Immature natural killer cell (primary cell): ENCODE data around the gene SH2B2. TPM values are rescaled to one million over a fixed set of nuclear protein-coding genes. Genes with fewer than 3 reads are reported as not detected.

Source experiments
- DNase-seq, 3 donors: peaks; one replicate each; pipeline ENCODE4 v3.0.0; 2022; ENCODE audit warnings: mixed read lengths in 1 of 3
- H3K27ac Mint-ChIP-seq, 6 donors: one replicate each; pipeline ENCODE4 v1.8.0; 2020; ENCODE audit warnings: mixed read lengths in 6 of 6, mild to moderate bottlenecking in 5 of 6, inconsistent platforms in 4 of 6, moderate library complexity in 3 of 6
- H3K27me3 Mint-ChIP-seq, 3 donors: one replicate each; pipeline ENCODE4 v1.8.0; 2020 to 2021; ENCODE audit warnings: low read depth in 3 of 3, mild to moderate bottlenecking in 3 of 3, mixed read lengths in 3 of 3, moderate library complexity in 3 of 3, inconsistent platforms in 1 of 3
- H3K36me3 Mint-ChIP-seq, 3 donors: one replicate each; pipeline ENCODE4 v1.8.0; 2020; ENCODE audit warnings: mixed read lengths in 3 of 3, inconsistent platforms in 2 of 3, mild to moderate bottlenecking in 2 of 3
- H3K4me1 Mint-ChIP-seq, 2 donors: one replicate each; pipeline ENCODE4 v1.8.0; 2020; ENCODE audit warnings: inconsistent platforms in 2 of 2, mild to moderate bottlenecking in 2 of 2, mixed read lengths in 2 of 2, moderate library complexity in 1 of 2
- H3K4me3 Mint-ChIP-seq, 5 donors: one replicate each; pipeline ENCODE4 v1.8.0; 2020; ENCODE audit warnings: mild to moderate bottlenecking in 5 of 5, mixed read lengths in 5 of 5, inconsistent platforms in 3 of 5, moderate library complexity in 3 of 5
- H3K9me3 Mint-ChIP-seq, 6 donors: one replicate each; pipeline ENCODE4 v1.8.0; 2020; ENCODE audit warnings: mild to moderate bottlenecking in 6 of 6, mixed read lengths in 6 of 6, inconsistent platforms in 4 of 6, moderate library complexity in 3 of 6
- polyA plus RNA-seq, 3 donors: library from polyadenylated mRNA; unstranded; fragments of 300-500 nt; fragmentation: Illumina TruSeq; gene quantifications; one replicate each; pipeline ENCODE4 v1.2.3, GENCODE V29; 2021

Gene SH2B2
- polyA plus RNA-seq, 3 donors from 2014 or later = 1.1 TPM; not detected in 2

DNA sequence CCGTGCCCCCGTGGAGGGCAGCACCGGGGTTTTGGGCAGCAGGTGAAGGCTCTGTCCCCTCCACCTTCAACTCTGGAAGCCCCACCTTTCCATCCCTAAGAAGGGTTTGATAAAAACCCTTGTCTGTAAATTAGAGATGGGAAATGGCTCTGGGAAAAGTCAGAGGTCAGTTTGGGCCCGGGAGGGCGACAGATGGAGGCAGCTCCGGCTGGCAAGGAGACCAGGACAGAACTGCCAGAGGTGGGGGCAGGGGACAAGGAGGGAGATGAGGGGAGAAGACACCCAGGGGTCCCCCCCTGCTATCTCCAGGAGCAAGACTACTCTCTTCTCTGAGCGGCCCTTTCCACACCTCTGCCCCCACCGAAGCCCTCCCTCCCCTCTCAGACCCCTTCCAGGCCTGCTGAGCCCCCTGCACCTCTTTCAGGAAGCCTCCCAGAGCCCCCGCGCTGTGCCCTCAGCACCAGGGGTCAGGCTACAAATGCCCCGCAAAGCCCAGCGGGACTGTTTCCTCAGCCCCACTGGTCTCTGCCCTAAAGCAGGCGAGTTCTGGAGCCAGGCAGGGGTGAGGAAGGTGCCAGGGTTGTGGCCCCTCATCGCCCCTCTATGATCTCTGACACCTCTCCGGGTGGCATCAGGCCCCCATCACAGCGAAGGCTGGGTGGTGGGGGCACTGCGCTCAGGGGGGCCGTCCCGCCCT lies 980 bp upstream of the SH2B2 start:
- Mint-ChIP-seq H3K4me3 (peak overlapping the region; percentile 71 to 82 (median 80)), H3K9me3 (no peaks in the 10 kb centered on the region), H3K27ac (peak overlapping the region in 1 of 6 donors; percentile 28), H3K27me3 (peaks cover 0 to 5% (median 4%) of the 10 kb centered on the region in 3 donors), H3K4me1 (peaks cover 4 to 11% of the 10 kb centered on the region in 2 donors), H3K36me3 (no peaks in the 10 kb centered on the region)
- no peak for DNase-seq

DNA sequence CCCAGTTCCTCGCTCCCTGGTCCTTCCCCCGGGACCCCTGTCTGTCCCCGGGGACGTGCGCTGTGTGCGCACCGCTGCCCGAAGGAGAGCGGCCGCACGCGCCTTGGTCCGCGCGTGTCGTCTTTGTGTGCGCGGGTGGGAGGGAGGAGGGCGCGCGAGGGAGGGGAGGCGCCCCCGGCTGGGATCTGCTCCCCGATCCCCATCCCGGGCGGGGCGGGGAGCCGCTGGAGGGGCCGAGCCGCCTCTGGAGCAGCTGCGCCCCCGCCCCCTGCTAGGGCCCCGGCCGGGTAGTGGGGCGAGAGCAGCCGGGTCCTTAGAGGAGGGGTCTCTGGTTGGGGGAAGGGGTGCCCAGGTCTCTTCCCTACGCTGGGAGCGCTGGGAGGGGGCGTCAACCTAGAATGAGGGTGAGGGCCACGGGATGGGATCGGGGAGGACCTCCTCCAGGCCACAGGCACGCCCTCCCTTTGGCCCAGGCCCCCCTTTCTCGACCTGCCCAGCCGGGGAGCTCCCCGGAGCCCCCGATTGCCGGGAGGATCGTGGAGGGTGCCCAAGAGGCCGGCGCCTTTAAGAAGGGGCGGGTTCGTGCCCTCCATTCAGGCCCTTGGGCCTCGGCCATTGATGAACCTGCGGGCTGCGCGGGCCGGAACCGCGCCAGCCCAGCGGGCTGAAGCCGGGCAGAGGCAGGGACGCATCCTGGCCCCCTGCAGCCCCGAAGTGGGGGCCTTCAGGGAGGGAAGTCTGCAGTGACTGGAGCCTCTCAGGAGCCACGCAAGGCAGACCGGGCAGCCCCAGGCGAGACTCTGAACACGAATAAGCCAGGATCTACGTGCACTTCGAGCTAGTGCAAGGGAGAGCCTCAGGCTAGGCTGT lies 678 bp downstream of the SH2B2 start:
- Mint-ChIP-seq H3K4me3 (peak overlapping the region; percentile 44 to 69 (median 57)), H3K9me3 (no peaks in the 10 kb centered on the region), H3K4me1 (peaks cover 4 to 11% of the 10 kb centered on the region in 2 donors), H3K27me3 (peaks cover 2 to 5% (median 4%) of the 10 kb centered on the region in 3 donors), H3K36me3 (no peaks in the 10 kb centered on the region), H3K27ac (no peak overlapping the region)
- peak in 2 of 3 donors; percentile 19 to 24 for DNase-seq

DNA sequence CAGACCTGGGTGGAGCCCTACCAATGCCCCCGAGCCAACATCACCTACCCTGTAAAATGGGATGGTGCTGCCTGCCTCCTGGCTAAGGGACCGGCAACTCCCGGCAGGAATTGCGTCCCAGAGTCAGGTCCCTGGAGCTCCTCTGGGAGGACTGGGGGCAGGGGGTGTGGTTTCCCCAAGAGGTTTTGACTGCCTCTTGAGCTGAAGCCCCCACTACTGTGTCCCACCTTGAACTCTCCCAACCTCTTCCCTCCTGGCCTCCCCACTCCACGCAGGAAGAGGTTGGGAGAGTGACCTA lies 1.3 kb downstream of the SH2B2 start:
- H3K4me3 Mint-ChIP-seq = peak overlapping the region in 3 of 5 donors; percentile 44 to 63 (median 49)
- H3K27me3 Mint-ChIP-seq = peaks cover 2 to 5% (median 4%) of the 10 kb centered on the region in 3 donors
- no peak for DNase-seq
- H3K27ac Mint-ChIP-seq = no peak overlapping the region
- no peaks in the 10 kb centered on the region for H3K36me3 Mint-ChIP-seq
- peaks cover 4 to 11% of the 10 kb centered on the region in 2 donors for H3K4me1 Mint-ChIP-seq
- H3K9me3 Mint-ChIP-seq = no peaks in the 10 kb centered on the region

DNA sequence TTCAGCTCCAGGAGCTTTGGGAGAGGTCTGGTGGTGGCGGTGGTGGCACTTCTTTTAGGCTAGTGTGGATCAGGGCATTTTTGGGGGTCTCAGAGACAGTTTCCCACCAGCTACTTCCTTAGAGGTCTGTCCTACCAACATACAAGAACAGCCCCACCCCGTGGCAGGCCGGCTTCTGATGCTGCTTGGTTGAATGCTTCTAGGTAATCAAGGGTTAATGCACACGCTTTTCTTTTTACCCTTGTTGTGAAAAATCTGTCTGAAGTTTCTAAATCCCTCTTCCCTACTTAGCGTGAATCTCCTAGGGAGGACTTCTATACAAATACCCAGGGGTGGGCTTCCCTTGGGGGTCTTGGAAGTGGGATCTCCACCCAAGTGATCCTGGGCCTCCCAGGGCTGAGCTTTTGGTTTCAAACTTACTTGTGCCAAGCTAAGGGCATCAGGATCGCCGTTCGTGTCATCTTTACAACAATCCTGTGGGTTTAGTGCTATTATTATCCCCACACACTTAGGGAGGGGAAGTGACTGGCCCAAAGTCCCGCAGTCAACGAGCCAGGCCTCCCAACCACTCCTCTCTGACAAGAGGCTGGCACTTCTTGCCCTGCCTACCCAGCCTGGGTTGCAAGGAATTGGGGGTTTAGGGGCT lies 1.7 kb downstream of the SH2B2 start:
- Mint-ChIP-seq H3K27me3 (peaks cover 2 to 5% (median 4%) of the 10 kb centered on the region in 3 donors), H3K4me1 (peaks cover 4 to 11% of the 10 kb centered on the region in 2 donors), H3K36me3 (no peaks in the 10 kb centered on the region), H3K27ac (no peak overlapping the region), H3K4me3 (peak overlapping the region; percentile 58 to 75 (median 67)), H3K9me3 (no peaks in the 10 kb centered on the region)
- no peak for DNase-seq

DNA sequence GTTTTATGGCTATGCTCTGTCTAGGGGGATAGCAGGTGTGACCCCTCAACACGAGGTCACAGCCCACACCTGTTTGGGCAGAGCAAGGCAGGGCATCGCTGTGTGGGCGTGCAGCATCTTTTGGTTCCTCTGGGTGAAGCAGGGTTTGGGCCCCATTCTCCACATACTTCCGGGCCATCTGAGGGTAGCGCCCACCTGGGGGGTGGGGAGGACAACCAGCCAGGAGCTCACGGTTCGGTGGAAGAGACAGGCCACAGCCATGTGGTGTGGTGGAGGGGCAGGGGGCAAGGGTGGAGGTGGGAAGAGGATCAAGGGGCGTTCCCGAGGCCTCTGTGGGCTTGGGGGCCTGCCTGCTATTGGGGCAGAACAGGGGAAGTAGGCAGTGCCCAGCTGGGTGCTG lies 2.4 kb downstream of the SH2B2 start:
- no peak for DNase-seq
- H3K4me1 Mint-ChIP-seq = peaks cover 4 to 11% of the 10 kb centered on the region in 2 donors
- peak overlapping the region in 1 of 5 donors; percentile 73 for H3K4me3 Mint-ChIP-seq
- peaks cover 2 to 5% (median 4%) of the 10 kb centered on the region in 3 donors for H3K27me3 Mint-ChIP-seq
- no peaks in the 10 kb centered on the region for H3K9me3 Mint-ChIP-seq
- H3K27ac Mint-ChIP-seq = no peak overlapping the region
- H3K36me3 Mint-ChIP-seq = no peaks in the 10 kb centered on the region

DNA sequence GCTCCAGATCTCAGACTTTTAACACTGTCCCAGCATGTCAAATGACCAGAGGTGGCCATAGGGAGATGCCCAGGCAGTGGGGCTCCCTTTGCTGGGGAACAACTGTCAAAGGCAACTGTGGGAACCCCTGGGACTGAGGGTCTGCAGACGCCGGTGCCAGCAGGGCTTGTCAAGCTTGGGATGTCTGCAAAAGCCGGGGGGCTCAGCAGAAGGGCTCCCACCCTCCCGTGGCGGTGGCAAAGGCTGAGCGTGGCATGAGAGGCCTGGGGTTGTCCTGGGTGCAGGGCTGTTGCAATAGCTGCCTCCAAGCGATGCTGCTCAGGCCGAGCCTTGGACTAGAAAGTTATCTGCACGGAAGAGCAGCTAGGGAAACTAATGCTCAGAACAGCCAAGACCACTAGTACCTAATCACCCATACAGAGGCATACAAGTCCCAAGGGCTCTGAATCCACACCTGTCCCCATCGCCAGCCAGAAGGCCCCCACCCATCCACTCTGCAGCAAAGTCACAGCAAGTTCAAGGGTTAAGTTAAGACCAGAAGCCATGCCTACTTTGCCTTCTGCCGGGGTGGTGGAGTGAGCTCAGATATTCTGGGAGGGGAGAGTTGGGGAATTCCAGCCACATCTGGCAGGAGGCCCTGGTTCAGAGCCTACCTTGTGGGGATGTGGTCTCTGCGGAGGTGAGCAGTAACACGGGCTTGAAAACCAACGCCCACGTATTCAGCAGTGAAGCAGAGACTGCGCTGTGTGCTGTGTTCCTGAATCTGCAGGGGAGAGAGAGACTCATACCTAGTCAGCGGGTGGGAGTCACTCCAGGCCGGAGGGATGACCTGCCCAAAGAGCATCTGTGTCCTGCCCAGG lies 4.6 kb downstream of the SH2B2 start:
- H3K4me1 Mint-ChIP-seq = peaks cover 4 to 5% of the 10 kb centered on the region in 2 donors
- peaks cover 1 to 9% (median 2%) of the 10 kb centered on the region in 3 donors for H3K27me3 Mint-ChIP-seq
- H3K27ac Mint-ChIP-seq = no peak overlapping the region
- no peak overlapping the region for H3K4me3 Mint-ChIP-seq
- H3K9me3 Mint-ChIP-seq = no peaks in the 10 kb centered on the region
- DNase-seq = no peak
- no peaks in the 10 kb centered on the region for H3K36me3 Mint-ChIP-seq

DNA sequence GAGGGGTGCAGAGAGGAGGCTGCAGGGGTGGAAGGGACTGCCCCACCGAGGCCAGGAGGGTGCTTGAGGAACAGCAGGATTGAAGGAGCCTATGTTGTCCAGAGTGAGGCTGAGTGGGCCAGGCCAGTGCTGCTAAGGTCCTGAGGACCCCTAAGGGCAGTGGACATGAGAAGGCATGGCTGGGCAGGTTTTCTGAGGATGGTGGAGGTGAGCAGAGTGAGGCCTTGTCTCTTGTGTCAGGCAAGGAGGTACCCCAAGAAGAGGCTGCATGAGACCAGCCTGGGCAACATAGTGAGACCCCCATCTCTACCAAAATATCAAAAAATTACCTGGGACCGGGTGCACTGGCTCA lies 5.2 kb downstream of the SH2B2 start:
- Mint-ChIP-seq H3K9me3 (no peaks in the 10 kb centered on the region), H3K27ac (no peak overlapping the region), H3K36me3 (no peaks in the 10 kb centered on the region), H3K27me3 (peaks cover 1 to 10% (median 2%) of the 10 kb centered on the region in 3 donors), H3K4me1 (peaks cover 4 to 5% of the 10 kb centered on the region in 2 donors), H3K4me3 (no peak overlapping the region)
- no peak for DNase-seq

DNA sequence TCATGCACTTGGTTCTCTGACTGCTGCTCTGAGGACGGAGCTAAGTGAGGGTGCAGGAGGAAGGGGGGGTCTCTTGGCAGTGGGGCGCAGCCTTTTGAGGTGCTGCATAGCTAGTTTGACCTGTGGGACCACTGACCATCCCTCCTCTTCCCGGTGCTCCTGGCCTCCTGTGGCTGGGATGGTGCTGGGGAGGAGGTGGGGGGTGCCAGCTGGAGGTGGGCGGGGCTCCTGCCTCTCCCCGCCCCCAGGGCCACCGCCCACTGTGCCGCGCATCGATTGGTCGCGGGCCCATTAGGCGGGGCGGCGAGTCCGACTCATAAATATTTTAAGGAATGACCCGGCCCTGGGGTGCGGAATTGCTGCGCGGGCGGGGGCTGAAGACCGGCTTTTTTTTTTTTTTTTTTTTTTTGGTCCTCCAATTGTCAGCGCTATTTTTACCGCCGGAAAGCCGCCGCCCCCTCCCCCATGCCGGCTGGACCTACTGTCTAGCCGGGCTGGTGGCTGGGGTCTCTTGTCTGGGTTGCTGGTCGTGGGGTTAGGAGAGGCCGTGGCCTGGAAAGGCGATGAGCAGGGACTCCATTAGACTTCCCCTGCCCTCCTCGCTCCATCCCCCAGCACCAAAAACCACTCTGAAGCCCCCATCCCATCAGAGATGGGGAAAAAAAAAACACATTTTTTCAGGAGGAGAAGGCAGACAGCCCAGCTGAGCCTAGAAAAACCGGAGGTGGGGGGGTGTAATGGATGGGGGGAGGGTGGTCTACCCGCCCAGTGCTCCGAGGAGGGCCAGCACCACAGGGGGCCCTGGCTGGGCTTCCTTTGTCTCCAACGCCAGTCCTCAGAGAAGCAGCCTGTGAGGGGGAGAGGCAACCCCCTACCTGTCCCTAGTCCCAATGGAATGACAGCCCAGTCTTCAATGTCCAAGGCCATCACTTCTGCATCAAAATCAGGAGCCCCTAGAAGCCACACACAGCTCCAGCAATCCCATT lies 6.4 kb downstream of the SH2B2 start:
- Mint-ChIP-seq H3K9me3 (no peaks in the 10 kb centered on the region), H3K27me3 (peaks cover 2 to 14% (median 3%) of the 10 kb centered on the region in 3 donors), H3K4me1 (peaks cover 4 to 5% of the 10 kb centered on the region in 2 donors), H3K4me3 (no peak overlapping the region), H3K36me3 (no peaks in the 10 kb centered on the region), H3K27ac (no peak overlapping the region)
- no peak for DNase-seq

DNA sequence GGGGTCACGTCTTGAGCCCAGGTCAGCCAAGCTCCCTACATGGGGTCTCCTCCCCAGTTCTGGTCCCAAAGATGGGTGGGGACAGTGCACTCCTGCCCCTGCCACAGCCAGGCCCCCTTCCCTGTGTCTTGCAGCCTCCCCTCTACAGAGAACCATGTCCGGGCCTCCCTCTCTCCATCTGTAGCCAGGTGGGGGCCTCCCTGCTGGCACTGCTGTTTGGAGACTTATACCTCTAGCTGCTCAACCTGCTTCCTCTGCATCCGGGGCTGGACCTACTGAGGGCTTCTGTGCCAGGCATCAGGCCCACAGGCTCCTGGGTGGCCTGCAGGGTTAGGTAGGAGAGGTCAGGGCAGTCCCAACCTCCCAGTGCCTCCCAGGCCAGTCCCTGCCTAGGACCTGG lies 7.9 kb downstream of the SH2B2 start:
- Mint-ChIP-seq H3K27ac (no peak overlapping the region), H3K4me1 (no peaks in the 10 kb centered on the region), H3K9me3 (no peaks in the 10 kb centered on the region), H3K27me3 (peaks cover 2 to 15% (median 3%) of the 10 kb centered on the region in 3 donors), H3K36me3 (no peaks in the 10 kb centered on the region), H3K4me3 (no peak overlapping the region)
- no peak for DNase-seq

DNA sequence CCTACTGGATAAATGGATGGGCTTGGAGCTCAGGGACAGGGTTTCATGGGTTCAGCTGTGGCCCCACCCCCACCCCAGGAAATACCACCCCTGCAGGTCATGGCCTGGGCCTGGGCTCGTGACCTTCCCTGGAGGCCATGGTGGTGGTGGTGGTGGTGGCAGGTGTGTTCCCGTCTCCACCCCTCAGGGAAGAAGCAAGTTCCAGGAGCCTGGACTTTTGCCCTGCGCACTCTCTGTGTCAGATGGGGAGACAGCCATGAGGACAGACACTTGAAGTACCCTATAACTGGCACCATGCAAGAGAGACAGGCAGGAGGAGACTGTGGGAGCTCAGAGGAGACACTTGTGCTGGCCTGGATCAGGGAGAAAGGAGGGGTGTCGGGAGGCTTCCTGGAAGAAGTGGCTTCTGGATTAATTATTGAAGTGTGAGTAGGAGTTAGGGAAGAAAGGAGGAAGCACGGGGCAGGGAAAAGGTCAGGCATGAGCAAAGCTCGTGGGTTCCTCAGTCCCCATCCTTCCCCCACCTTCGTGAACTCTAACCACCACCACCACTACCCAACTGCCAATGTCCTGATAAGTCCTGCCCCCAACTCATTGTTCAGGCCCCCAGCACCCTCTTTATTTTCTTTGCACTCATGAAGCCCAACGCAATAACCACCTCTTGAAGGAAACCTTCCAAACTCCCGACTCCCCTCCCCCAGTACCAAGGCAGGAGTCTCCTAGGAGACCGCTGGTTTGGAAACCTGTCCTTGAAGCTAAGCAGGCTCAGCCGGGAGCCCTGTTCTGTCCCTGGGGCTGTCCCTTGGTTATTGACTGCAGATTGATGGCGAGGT lies 8.9 kb downstream of the SH2B2 start:
- H3K27ac Mint-ChIP-seq = no peak overlapping the region
- no peak overlapping the region for H3K4me3 Mint-ChIP-seq
- no peaks in the 10 kb centered on the region for H3K36me3 Mint-ChIP-seq
- peaks cover 2 to 13% (median 3%) of the 10 kb centered on the region in 3 donors for H3K27me3 Mint-ChIP-seq
- H3K4me1 Mint-ChIP-seq = no peaks in the 10 kb centered on the region
- no peaks in the 10 kb centered on the region for H3K9me3 Mint-ChIP-seq
- DNase-seq = no peak

DNA sequence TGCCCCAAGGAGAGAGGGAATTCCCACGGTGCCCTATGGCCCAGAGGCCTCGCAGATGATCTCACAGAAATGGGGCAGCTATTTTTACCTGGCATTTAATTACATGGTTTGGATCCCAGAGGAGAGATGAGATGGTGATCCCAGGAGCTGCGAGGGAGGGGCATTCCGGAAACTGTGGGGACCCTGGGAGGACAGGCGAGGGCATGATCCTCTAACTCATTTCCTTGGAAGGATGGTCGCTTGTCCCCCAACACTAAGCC lies 9.4 kb downstream of the SH2B2 start:
- Mint-ChIP-seq H3K4me3 (no peak overlapping the region), H3K36me3 (no peaks in the 10 kb centered on the region), H3K4me1 (no peaks in the 10 kb centered on the region), H3K9me3 (no peaks in the 10 kb centered on the region), H3K27me3 (peaks cover 2 to 13% (median 3%) of the 10 kb centered on the region in 3 donors), H3K27ac (no peak overlapping the region)
- DNase-seq = no peak

DNA sequence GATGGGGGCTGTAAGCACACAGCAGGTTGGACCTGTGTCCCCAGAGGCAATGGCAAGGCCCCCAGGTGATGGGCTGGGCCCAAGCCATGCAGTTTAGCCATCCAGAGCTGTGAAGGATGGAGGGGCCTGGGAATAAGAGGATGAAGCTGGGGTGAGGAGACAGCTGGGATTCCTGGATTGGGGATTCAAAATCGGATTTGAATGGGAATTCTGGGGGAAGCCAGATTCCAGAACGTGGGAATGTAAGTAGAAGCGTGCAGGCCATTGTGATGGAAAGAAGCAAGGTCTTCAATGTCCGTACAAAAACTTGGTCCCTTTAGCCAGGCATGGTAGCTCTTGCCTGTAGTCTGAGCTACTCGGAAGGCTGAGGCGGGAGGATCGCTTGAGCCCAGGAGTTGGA lies 9.8 kb downstream of the SH2B2 start:
- Mint-ChIP-seq H3K27ac (no peak overlapping the region), H3K4me1 (no peaks in the 10 kb centered on the region)

More for the DNA sequence above, 9.8 kb downstream of the SH2B2 start:
- Mint-ChIP-seq H3K36me3 (no peaks in the 10 kb centered on the region), H3K27me3 (peaks cover 2 to 13% (median 3%) of the 10 kb centered on the region in 3 donors), H3K9me3 (no peaks in the 10 kb centered on the region), H3K4me3 (no peak overlapping the region)
- DNase-seq = no peak
